HG02973 (cell line): ENCODE data around the gene MINDY1.

Experiments
- ATAC-seq: cut with Tn5 transposase; IDR thresholded peaks from one replicate; pipeline ENCODE4 v1.9.1; 2021; ENCODE audit warnings: moderate library complexity; ENCODE audit not compliant: unreplicated experiment

The MINDY1 gene

GRCh38 chr1:151012684-151013471, 6.2 kb upstream of the MINDY1 start:
- no peak for ATAC-seq

GRCh38 chr1:151011154-151011850, 4.6 kb upstream of the MINDY1 start:
- no peak for ATAC-seq

- no peak for ATAC-seq
These were observed 3.6 kb upstream of the MINDY1 start for GRCh38 chr1:151010346-151010726.

GRCh38 chr1:151009674-151010345, 3.1 kb upstream of the MINDY1 start:
- no peak for ATAC-seq

GRCh38 chr1:151009206-151009587, 2.5 kb upstream of the MINDY1 start:
- ATAC-seq = no peak

- ATAC-seq = peak; percentile 74
These were observed 1.8 kb upstream of the MINDY1 start, which contains the start of gene PRUNE1 for GRCh38 chr1:151008244-151009205. PRUNE1 (plus strand) TSS chr1:151008449; CDS start chr1:151008633, 184 bp downstream.

GRCh38 chr1:151007853-151008243, 1.1 kb upstream of the MINDY1 start:
- ATAC-seq = no peak

GRCh38 chr1:151005729-151006319, 878 bp downstream of the MINDY1 start:
- ATAC-seq = no peak

GRCh38 chr1:151003180-151003579, 3.5 kb downstream of the MINDY1 start:
- no peak for ATAC-seq

- ATAC-seq = no peak
These were observed 4.1 kb downstream of the MINDY1 start for GRCh38 chr1:151002611-151003010.

- no peak for ATAC-seq
These were observed 4.7 kb downstream of the MINDY1 start for GRCh38 chr1:151002051-151002450.

- no peak for ATAC-seq
These were observed 5.1 kb downstream of the MINDY1 start for GRCh38 chr1:151001602-151002001.

- ATAC-seq = no peak
These were observed 6.3 kb downstream of the MINDY1 start for GRCh38 chr1:151000408-151000807.

- ATAC-seq = no peak
These were observed 6.8 kb downstream of the MINDY1 start for GRCh38 chr1:150999926-151000325.

GRCh38 chr1:150999051-150999674, 7.5 kb downstream of the MINDY1 start:
- no peak for ATAC-seq

GRCh38 chr1:150997949-150998348, 8.8 kb downstream of the MINDY1 start:
- ATAC-seq = no peak

- ATAC-seq = no peak
These were observed 9.4 kb downstream of the MINDY1 start for GRCh38 chr1:150997126-150997872.

- ATAC-seq = no peak
These were observed 10.8 kb downstream of the MINDY1 start for GRCh38 chr1:150995896-150996295.

GRCh38 chr1:150995460-150995859, 11.2 kb downstream of the MINDY1 start:
- no peak for ATAC-seq
